K562 (cell line): ENCODE measurements around the gene AZGP1. TPM values are rescaled to one million over a fixed set of nuclear protein-coding genes. Genes with fewer than 3 reads are reported as not detected.
A peak's percentile ranks its signal among the peaks of the same experiment; 100 is the strongest.

ENCODE experiments used
- ATAC-seq: fragments of 200-7000 bp; cut with Tn5 transposase; 3 replicates; pipeline ENCODE4 v1.9.1; 2020; ENCODE audit warnings: moderate library complexity
- BruUV-seq: library from RNA; stranded (reverse); fragments of 400-500 nt; replicated peaks from 2 replicates; lab custom pipeline; 2021; lab: Mats Ljungman, UMichigan
- CTCF ChIA-PET: fragments of 300-600 bp; formaldehyde crosslinking; extraction: SDS; loops from one replicate; lab custom pipeline; 2021; ENCODE audit warnings: low intra/inter-chr PET ratio; lab: Yijun Ruan, JAX
- POLR2A ChIA-PET: fragments of 300-600, 350-650 bp; sonication (Branson Sonifier 250); formaldehyde crosslinking; extraction: SDS; loops from one replicate; lab custom pipeline; 2021; ENCODE audit warnings: antibody characterized with exemption, inconsistent platforms; lab: Yijun Ruan, JAX
- DNase-seq, 4 experiments: peaks; one replicate each; pipeline versions ENCODE4 v3.0.0 to v3.0.0-alpha.2; 2011 to 2018; ENCODE audit warnings: low spot score in 3 of 4, mixed read lengths in 3 of 4; ENCODE audit errors: extremely low read depth in 1 of 4
- FAIRE-seq: peaks from 2 replicates; lab custom pipeline; 2011; peaks lifted over from hg19 to GRCh38; lab: Jason Lieb, UNC
- H2AFZ ChIP-seq: 2 replicates; pipeline ENCODE4 v1.6.0; 2011; ENCODE audit warnings: low read depth, low read length, control low read depth, inconsistent platforms
- H3K27ac ChIP-seq: fragments of 200-600 bp; 3 replicates; pipeline ENCODE4 v1.8.0; 2011; ENCODE audit warnings: low read depth, mild to moderate bottlenecking, control low read depth, inconsistent platforms, low read length, moderate library complexity, mixed read lengths; ENCODE audit errors: extremely low read depth
- H3K27me3 ChIP-seq, 2 experiments: fragments of 300-600 bp in 1 of 2; 2 replicates in 1 of 2; 3 replicates in 1 of 2; pipeline versions ENCODE4 v1.6.0 to v1.8.0; 2011; ENCODE audit warnings: inconsistent platforms in 2 of 2, low read length in 2 of 2, mild to moderate bottlenecking in 1 of 2, mixed read lengths in 1 of 2, moderate library complexity in 1 of 2; ENCODE audit not compliant: control insufficient read depth in 2 of 2, insufficient read depth in 2 of 2
- H3K36me3 ChIP-seq: fragments of 300-600 bp; 3 replicates; pipeline ENCODE4 v1.8.0; 2011; ENCODE audit warnings: mild to moderate bottlenecking, low read length, inconsistent platforms; ENCODE audit not compliant: control insufficient read depth, insufficient read depth
- H3K4me1 ChIP-seq, 2 experiments: fragments of 200-600 bp in 1 of 2; replicated peaks in 1 of 2; 2 replicates in 1 of 2; 3 replicates in 1 of 2; pipeline versions ENCODE4 v1.5.1 to v1.8.0; 2011; ENCODE audit warnings: inconsistent platforms in 2 of 2, low read length in 2 of 2, mild to moderate bottlenecking in 1 of 2, mixed read lengths in 1 of 2, moderate library complexity in 1 of 2; ENCODE audit not compliant: control insufficient read depth in 2 of 2, insufficient read depth in 2 of 2
- H3K4me2 ChIP-seq: 2 replicates; pipeline ENCODE4 v1.6.1; 2011; ENCODE audit warnings: low read length, control low read depth, inconsistent platforms, mixed read lengths; ENCODE audit not compliant: insufficient read depth
- H3K4me3 ChIP-seq: fragments of 200-600 bp; sonication (generic), shearing (Covaris generic); 2 replicates; pipeline ENCODE4 v1.5.1; 2016; ENCODE audit warnings: control low read depth, inconsistent platforms
- H3K79me2 ChIP-seq: fragments of 200-600 bp; 3 replicates; pipeline ENCODE4 v1.8.0; 2011; ENCODE audit warnings: low read length, inconsistent platforms; ENCODE audit not compliant: control insufficient read depth, insufficient read depth
- H3K9ac ChIP-seq, 2 experiments: 2 replicates each; pipeline versions ENCODE4 v1.6.0 to v1.6.1; 2011; ENCODE audit warnings: low read depth in 2 of 2, low read length in 2 of 2, control low read depth in 1 of 2, inconsistent platforms in 1 of 2, mild to moderate bottlenecking in 1 of 2, mixed read lengths in 1 of 2; ENCODE audit not compliant: insufficient read depth in 1 of 2
- H3K9me1 ChIP-seq: one replicate; pipeline ENCODE4 v1.6.0; 2011; ENCODE audit warnings: inconsistent platforms, mild to moderate bottlenecking, low read length, moderate library complexity; ENCODE audit not compliant: control insufficient read depth, insufficient read depth
- H3K9me3 ChIP-seq: replicated peaks from 2 replicates; pipeline ENCODE4 v1.5.1; 2011; ENCODE audit warnings: low read depth, low read length, inconsistent platforms; ENCODE audit not compliant: control insufficient read depth, insufficient read depth
- H4K20me1 ChIP-seq: replicated peaks from 2 replicates; pipeline ENCODE4 v1.6.1; 2011; ENCODE audit warnings: low read length, inconsistent platforms, mixed read lengths; ENCODE audit not compliant: control insufficient read depth, insufficient read depth
- BRD4 ChIP-seq: fragments of 200-600 bp; sonication (generic); IDR thresholded peaks from 2 replicates; pipeline ENCODE4 v1.6.1; 2017; ENCODE audit warnings: inconsistent platforms
- BRD9 ChIP-seq: fragments of 450-650 bp; IDR thresholded peaks from 2 replicates; pipeline ENCODE4 v1.6.1; 2018; ENCODE audit warnings: low read depth; ENCODE audit not compliant: partially characterized antibody
- DIDO1 ChIP-seq: fragments of 450-650 bp; IDR thresholded peaks from 2 replicates; pipeline ENCODE4 v1.6.1; 2016; ENCODE audit warnings: low read depth, missing biosample characterization, missing genetic modification characterization
- ELF2 ChIP-seq: fragments of 250-450 bp; sonication (Bioruptor Pico); IDR thresholded peaks from 2 replicates; pipeline ENCODE4 v1.5.0; 2021; ENCODE audit warnings: mild to moderate bottlenecking
- FOXA1 ChIP-seq: fragments of 450-650 bp; IDR thresholded peaks from 2 replicates; pipeline ENCODE4 v1.6.1; 2016; ENCODE audit warnings: mild to moderate bottlenecking, borderline replicate concordance
- MYNN ChIP-seq, 2 experiments: sonication (generic); formaldehyde crosslinking in 1 of 2; IDR thresholded peaks; 2 replicates each; pipeline versions ENCODE4 v1.5.0 to v1.6.1; 2016 to 2020; ENCODE audit warnings: antibody characterized with exemption in 1 of 2, missing genetic modification reagents in 1 of 2
- PYGO2 ChIP-seq: fragments of 450-650 bp; IDR thresholded peaks from 2 replicates; pipeline ENCODE4 v1.6.1; 2016; ENCODE audit warnings: mild to moderate bottlenecking, missing genetic modification characterization, moderate library complexity, missing compliant biosample characterization
- RFX1 ChIP-seq: fragments of 450-650 bp; IDR thresholded peaks from 2 replicates; pipeline ENCODE4 v1.6.1; 2016; ENCODE audit warnings: mild to moderate bottlenecking, moderate library complexity
- RUNX1 ChIP-seq: sonication (generic); IDR thresholded peaks from 2 replicates; pipeline ENCODE4 v1.6.1; 2016; ENCODE audit warnings: antibody characterized with exemption, low read depth
- SETDB1 ChIP-seq: IDR thresholded peaks from one replicate; pipeline ENCODE4 v1.6.1; 2012; ENCODE audit warnings: low read length, control low read depth, inconsistent platforms
- ZBTB7A ChIP-seq: IDR thresholded peaks from 2 replicates; pipeline ENCODE4 v1.6.1; 2011; ENCODE audit warnings: low read depth, mild to moderate bottlenecking, low read length, moderate library complexity, borderline replicate concordance; ENCODE audit not compliant: control insufficient read depth
- ZNF354B ChIP-seq: fragments of 250-450 bp; sonication (Bioruptor Pico); IDR thresholded peaks from 2 replicates; pipeline ENCODE4 v1.4.0; 2020
- ZNF76 ChIP-seq: fragments of 250-450 bp; sonication (Bioruptor Pico); IDR thresholded peaks from 2 replicates; pipeline ENCODE4 v1.4.0; 2020; ENCODE audit warnings: mild to moderate bottlenecking, moderate library complexity, borderline replicate concordance
- WGBS: fragments of 100-300 bp; shearing (Covaris generic); methylation state at CpG from one replicate; pipeline ENCODE4 v1.1.6; 2016; ENCODE audit warnings: low coverage, mixed read lengths; ENCODE audit not compliant: insufficient coverage; ENCODE audit errors: missing lambda C conversion rate; 5-methylcytosine and 5-hydroxymethylcytosine counted together
- in situ Hi-C: fragments of 300-500 bp; cut with MboI; formaldehyde crosslinking; loops from 4 replicates; pipeline ENCODE4 v1.15.0; 2018; ENCODE audit warnings: inconsistent platforms, mixed read lengths
- intact Hi-C: fragments of 100-400 bp; cut with micrococcal nuclease; formaldehyde crosslinking; loops from 2 replicates; pipeline ENCODE4 v1.14.2; 2022
- polyA plus RNA-seq, 8 experiments: library from polyadenylated mRNA; depleted of rRNA in 4 of 8; stranded (reverse) in 5 of 8; unstranded in 3 of 8; fragments of >200 nt; fragmentation: Nextera tagmentation in 2 of 8; fragmentation: Illumina TruSeq in 1 of 8; extraction: Ambion mirVana in 2 of 8; extraction: Trizol in 1 of 8; gene quantifications; 2 replicates each; pipeline versions ENCODE4 v1.2.1 to v1.2.3, GENCODE V29; 2011 to 2014; ENCODE audit warnings: inconsistent platforms in 1 of 8, missing spikeins in 1 of 8
- total RNA-seq, 7 experiments: library from RNA; depleted of rRNA in 6 of 7; stranded (reverse); fragments of >200 nt in 6 of 7; fragmentation: Illumina TruSeq in 2 of 7; extraction: Trizol in 2 of 7; gene quantifications; 2 replicates each; pipeline versions ENCODE4 v1.2.1 to v1.2.3, GENCODE V29; 2011 to 2021; ENCODE audit warnings: low replicate concordance in 1 of 7
- TF ChIP-seq, protein P1 (sequence below): fragments of 450-650 bp; IDR thresholded peaks from one replicate; pipeline ENCODE4 v1.6.1; 2018; ENCODE audit warnings: mild to moderate bottlenecking, moderate library complexity; ENCODE audit not compliant: partially characterized antibody
- TF ChIP-seq, protein P2 (sequence below): fragments of 450-650 bp; formaldehyde crosslinking; conservative IDR thresholded peaks from 2 replicates; pipeline ENCODE4 v1.4.0; 2022; ENCODE audit warnings: mild to moderate bottlenecking, missing genetic modification characterization
- TF ChIP-seq, protein P3 (sequence below): sonication (generic); formaldehyde crosslinking; IDR thresholded peaks from 2 replicates; pipeline ENCODE4 v1.8.1; 2023; ENCODE audit warnings: mild to moderate bottlenecking, missing genetic modification reagents

Gene AZGP1
- total and polyA plus RNA-seq, 9 of the 15 experiments (the other 6 are each of a cell fraction or from before 2014, with no cell fraction given) = 0.18 to 0.53 TPM; not detected in 7

DNA sequence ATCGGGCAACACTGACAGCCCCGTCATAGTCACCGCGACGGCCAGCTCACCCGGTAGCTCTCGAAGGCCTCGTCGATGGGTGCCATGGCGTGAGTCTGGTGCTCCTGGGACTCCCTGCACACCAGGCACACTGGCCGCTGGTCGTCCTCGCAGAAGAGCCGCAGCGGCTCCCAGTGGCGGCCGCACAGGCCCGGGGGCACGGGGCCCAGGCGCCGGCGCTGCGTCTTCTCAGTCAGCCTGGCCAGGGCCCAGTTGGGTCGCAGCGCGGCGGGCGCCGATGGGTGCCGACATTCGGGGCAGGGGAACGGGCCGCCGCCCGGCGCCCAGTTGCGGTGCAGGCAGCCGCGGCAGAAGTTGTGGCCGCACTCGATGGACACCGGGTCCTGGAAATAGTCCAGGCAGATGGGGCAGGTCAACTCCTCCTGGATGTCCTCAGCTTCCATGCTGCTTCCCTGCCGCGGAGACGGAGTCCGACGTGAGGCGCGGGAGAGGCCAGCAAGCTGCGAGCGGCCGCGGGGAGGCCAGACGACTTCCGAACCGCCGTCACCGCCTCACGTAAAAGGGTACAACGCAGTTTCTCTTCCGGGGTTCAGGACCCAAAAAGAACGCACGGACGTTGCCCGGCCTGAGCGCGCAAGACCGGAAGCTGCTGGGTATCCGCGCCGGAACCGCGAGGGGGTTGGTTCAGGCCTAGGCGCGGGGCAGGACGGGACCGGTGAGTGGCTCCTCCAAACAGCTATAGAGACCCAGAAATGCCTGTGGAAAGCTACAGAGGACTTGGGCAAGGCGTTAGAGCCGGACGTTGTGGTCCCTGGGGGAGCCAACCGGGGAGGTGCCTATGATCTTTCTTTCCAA lies 56.6 kb downstream of the AZGP1 start, which contains the start of gene TRIM4:
Gene TRIM4, minus strand, starts transcription at position 572 of the 855 bp plus-strand sequence. Its CDS starts 129 bp downstream, at position 443.
- Histone ChIP-seq H3K27ac (peak within 1 kb of the TSS; percentile 81), H3K79me2 (peaks cover 52% of the 10 kb centered on the region), H3K9me3 (no peaks in the 10 kb centered on the region), H4K20me1 (peaks cover 11% of the 10 kb centered on the region; the same call in 1 of the 2 replicates), H3K4me2 (peak within 1 kb of the TSS; percentile 95), H3K27me3 (no peaks in the 10 kb centered on the region), H3K4me1 (peaks cover 13 to 18% of the 10 kb centered on the region in 2 experiments; a peak in 4 of 5 replicates), H2AFZ (peak within 1 kb of the TSS; percentile 96), H3K36me3 (peaks cover 37% of the 10 kb centered on the region), H3K9ac (peak within 1 kb of the TSS; percentile 90 to 97), H3K4me3 (peak within 1 kb of the TSS; percentile 86), H3K9me1 (no peaks in the 10 kb centered on the region)
- ATAC-seq = peak; percentile 99
- TSS peak; percentile 60 for BruUV-seq
- under 1% methylated on average over 74 of the region's 81 CpGs for WGBS
- CTCF ChIA-PET = no interaction called here
- POLR2A ChIA-PET = interaction anchor here (0.6 to 2.2 kb wide), 24 partner anchors 9 to 1053 kb away, joined by 3 to 7 read pairs (median 4); partner anchors contain the start of genes OR2AE1, ZKSCAN1, ZNF655 and ZSCAN25
- in situ Hi-C loops (loop anchor here (5.0 kb wide), 2 partner anchors 73 to 208 kb away; partner anchors contain the start of gene MBLAC1), intact Hi-C loops (loop anchor here (2.0 to 5.0 kb wide), 3 partner anchors 60 to 287 kb away; no protein-coding TSS in a partner anchor)
- FAIRE-seq = peak; percentile 96
- peak; percentile 96 to 97 (median 96) for DNase-seq
- no peak for TF ChIP-seq RUNX1
- TF ChIP-seq, protein P1, sequence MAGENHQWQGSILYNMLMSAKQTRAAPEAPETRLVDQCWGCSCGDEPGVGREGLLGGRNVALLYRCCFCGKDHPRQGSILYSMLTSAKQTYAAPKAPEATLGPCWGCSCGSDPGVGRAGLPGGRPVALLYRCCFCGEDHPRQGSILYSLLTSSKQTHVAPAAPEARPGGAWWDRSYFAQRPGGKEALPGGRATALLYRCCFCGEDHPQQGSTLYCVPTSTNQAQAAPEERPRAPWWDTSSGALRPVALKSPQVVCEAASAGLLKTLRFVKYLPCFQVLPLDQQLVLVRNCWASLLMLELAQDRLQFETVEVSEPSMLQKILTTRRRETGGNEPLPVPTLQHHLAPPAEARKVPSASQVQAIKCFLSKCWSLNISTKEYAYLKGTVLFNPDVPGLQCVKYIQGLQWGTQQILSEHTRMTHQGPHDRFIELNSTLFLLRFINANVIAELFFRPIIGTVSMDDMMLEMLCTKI = no peak
- no peak for TF ChIP-seq FOXA1
- no peak for TF ChIP-seq SETDB1
- TF ChIP-seq BRD4 = peak; percentile 29; the same call in 1 of the 2 replicates
- TF ChIP-seq, protein P2, sequence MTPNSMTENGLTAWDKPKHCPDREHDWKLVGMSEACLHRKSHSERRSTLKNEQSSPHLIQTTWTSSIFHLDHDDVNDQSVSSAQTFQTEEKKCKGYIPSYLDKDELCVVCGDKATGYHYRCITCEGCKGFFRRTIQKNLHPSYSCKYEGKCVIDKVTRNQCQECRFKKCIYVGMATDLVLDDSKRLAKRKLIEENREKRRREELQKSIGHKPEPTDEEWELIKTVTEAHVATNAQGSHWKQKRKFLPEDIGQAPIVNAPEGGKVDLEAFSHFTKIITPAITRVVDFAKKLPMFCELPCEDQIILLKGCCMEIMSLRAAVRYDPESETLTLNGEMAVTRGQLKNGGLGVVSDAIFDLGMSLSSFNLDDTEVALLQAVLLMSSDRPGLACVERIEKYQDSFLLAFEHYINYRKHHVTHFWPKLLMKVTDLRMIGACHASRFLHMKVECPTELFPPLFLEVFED (CRISPR knock-in tag) = 0 out of 2 replicates have a peak, but pooled peaks have one; percentile 23
- TF ChIP-seq ELF2 (CRISPR knock-in tag) = peak; percentile 86
- TF ChIP-seq ZNF76 (CRISPR knock-in tag) = 0 out of 2 replicates have a peak, but pooled peaks have one; percentile 69
- TF ChIP-seq BRD9 = no peak
- no peak for TF ChIP-seq RFX1
- TF ChIP-seq PYGO2 (tag) = no peak
- TF ChIP-seq, protein P3, sequence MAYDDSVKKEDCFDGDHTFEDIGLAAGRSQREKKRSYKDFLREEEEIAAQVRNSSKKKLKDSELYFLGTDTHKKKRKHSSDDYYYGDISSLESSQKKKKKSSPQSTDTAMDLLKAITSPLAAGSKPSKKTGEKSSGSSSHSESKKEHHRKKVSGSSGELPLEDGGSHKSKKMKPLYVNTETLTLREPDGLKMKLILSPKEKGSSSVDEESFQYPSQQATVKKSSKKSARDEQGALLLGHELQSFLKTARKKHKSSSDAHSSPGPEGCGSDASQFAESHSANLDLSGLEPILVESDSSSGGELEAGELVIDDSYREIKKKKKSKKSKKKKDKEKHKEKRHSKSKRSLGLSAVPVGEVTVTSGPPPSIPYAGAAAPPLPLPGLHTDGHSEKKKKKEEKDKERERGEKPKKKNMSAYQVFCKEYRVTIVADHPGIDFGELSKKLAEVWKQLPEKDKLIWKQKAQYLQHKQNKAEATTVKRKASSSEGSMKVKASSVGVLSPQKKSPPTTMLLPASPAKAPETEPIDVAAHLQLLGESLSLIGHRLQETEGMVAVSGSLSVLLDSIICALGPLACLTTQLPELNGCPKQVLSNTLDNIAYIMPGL (CRISPR knock-in tag) = peak; percentile 92
- no peak for TF ChIP-seq ZNF354B (CRISPR knock-in tag)
- no peak for TF ChIP-seq MYNN (IDR thresholded peaks at IDR 0.05)
- TF ChIP-seq MYNN (CRISPR knock-in tag; IDR thresholded peaks at IDR 0.05) = no peak
- 0 out of 2 replicates have a peak, but pooled peaks have one; percentile 4 for TF ChIP-seq ZBTB7A
- peak; percentile 79 for TF ChIP-seq DIDO1
